Duodenal mucosa (tissue), 2 donors: ENCODE results near the gene STX2.
"Not testable (repeated sequence)": the region's sequence is repeated elsewhere in the genome, so short reads cannot be mapped to it uniquely, and the experiment has no call there.

Experiments
- H3K27ac ChIP-seq: one replicate; pipeline ENCODE4 v1.7.0; 2013; ENCODE audit warnings: low read depth, low read length
- H3K27me3 ChIP-seq, 2 donors: one replicate each; pipeline ENCODE4 v1.7.0; 2013; ENCODE audit warnings: low read length in 2 of 2, control low read depth in 1 of 2; ENCODE audit not compliant: insufficient read depth in 2 of 2, control insufficient read depth in 1 of 2
- H3K36me3 ChIP-seq, 2 donors: one replicate each; pipeline ENCODE4 v1.7.0; 2013; ENCODE audit warnings: low read length in 2 of 2, control low read depth in 1 of 2; ENCODE audit not compliant: insufficient read depth in 2 of 2, control insufficient read depth in 1 of 2
- H3K4me1 ChIP-seq, 2 donors: one replicate each; pipeline ENCODE4 v1.7.0; 2013; ENCODE audit warnings: low read length in 2 of 2, control low read depth in 1 of 2; ENCODE audit not compliant: insufficient read depth in 2 of 2, control insufficient read depth in 1 of 2
- H3K4me3 ChIP-seq, 2 donors: one replicate each; pipeline ENCODE4 v1.7.0; 2013; ENCODE audit warnings: low read length in 2 of 2, low read depth in 1 of 2
- H3K9ac ChIP-seq, 2 donors: one replicate each; pipeline ENCODE4 v1.7.0; 2013; ENCODE audit warnings: low read length in 2 of 2, low read depth in 1 of 2
- H3K9me3 ChIP-seq, 2 donors: one replicate each; pipeline ENCODE4 v1.7.0; 2013; ENCODE audit warnings: low read length in 2 of 2, control low read depth in 1 of 2; ENCODE audit not compliant: control insufficient read depth in 1 of 2

Gene STX2

GRCh38 chr12:130754234-130754901, 84.7 kb downstream of the STX2 start:
- no peak overlapping the region for H3K27ac ChIP-seq
- no peak overlapping the region for H3K9ac ChIP-seq
- peaks cover 0 to 3% of the 10 kb centered on the region in 2 donors for H3K9me3 ChIP-seq
- H3K4me1 ChIP-seq = no peaks in the 10 kb centered on the region
- no peaks in the 10 kb centered on the region for H3K27me3 ChIP-seq
- no peak overlapping the region for H3K4me3 ChIP-seq
- H3K36me3 ChIP-seq = no peaks in the 10 kb centered on the region

DNA sequence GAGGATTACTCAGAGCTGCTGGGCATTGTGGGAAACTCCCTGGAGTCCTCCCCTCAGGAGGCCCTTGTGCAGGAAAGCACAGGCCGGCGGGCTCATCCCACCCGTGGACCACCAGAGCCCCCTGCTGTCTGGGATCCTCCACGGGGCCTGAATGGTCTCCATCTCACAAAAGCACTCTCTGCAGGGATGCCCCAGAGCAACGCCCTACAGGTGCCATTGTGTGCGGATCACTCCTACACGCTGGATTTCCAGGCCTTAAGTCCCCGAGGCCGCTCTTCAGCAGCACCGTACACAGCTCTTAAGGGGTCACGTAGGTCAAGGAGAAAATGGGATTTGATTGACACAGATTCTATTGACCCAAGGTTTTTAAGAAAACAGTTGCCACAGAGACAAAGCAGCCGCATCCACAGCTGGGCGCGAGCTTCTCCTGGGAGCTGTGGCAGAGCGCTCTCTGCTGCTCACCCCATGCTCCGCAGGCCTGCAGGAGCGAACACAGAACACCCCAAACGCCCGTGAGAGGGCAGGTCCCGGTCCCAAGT, 86.3 kb downstream of the STX2 start:
- Histone ChIP-seq H3K4me3 (no peak overlapping the region), H3K9me3 (peaks cover 0 to 3% of the 10 kb centered on the region in 2 donors), H3K9ac (no peak overlapping the region), H3K27me3 (peaks cover 0 to 3% of the 10 kb centered on the region in 2 donors), H3K36me3 (no peaks in the 10 kb centered on the region), H3K4me1 (peaks cover 0 to 3% of the 10 kb centered on the region in 2 donors), H3K27ac (no peak overlapping the region)

GRCh38 chr12:130752037-130752436, 87.0 kb downstream of the STX2 start:
- not testable (repeated sequence) for H3K27me3 ChIP-seq, H3K9me3 ChIP-seq, H3K4me3 ChIP-seq, H3K36me3 ChIP-seq, H3K27ac ChIP-seq, H3K9ac ChIP-seq, H3K4me1 ChIP-seq

GRCh38 chr12:130748786-130749185, 90.3 kb downstream of the STX2 start:
- Histone ChIP-seq H3K4me1 (peaks cover 0 to 5% of the 10 kb centered on the region in 2 donors), H3K9ac (no peak overlapping the region), H3K4me3 (no peak overlapping the region), H3K9me3 (no peaks in the 10 kb centered on the region), H3K36me3 (no peaks in the 10 kb centered on the region), H3K27ac (no peak overlapping the region), H3K27me3 (peaks cover 0 to 3% of the 10 kb centered on the region in 2 donors)

DNA sequence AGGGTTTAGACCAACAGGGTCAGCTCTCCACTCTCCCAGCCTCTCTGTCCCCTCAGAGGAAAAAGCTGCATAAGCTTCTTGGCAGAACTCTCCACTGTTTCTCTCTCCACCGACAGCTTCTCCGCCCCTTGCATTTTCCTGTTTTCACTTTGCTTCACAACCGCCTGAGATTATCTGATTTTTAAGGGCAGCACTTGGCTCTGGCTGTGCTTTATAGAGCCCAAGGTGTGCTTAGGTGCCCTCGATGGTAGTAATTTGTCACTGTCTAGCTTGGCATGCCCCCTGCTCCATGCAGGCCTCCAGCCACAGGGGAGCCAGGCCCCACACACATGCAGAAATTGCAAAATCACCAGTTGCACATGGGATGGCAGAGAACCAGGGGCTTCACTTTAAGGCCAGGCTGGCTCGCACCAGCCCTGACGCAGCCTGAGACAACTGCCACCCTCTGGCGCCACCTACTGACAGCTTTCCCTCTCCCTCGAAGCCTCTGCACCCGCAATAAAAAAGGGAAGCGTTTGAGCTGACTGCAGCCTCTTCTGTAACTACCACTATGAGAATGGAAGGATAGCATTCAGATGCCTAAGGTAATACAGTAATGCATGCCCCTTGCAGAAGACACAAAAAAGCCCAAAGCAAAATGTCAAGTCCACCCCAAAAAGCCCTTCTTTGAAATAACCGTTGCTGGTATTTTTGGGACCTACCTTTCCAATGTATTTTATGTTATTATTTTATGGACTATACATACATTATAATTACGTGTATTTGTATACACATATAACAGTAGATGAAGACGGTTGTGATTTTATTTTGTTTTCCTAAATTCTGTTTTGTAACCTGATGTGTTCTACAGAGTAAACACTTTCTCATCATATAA, 90.9 kb downstream of the STX2 start:
- Histone ChIP-seq H3K4me3 (no peak overlapping the region), H3K27ac (no peak overlapping the region), H3K4me1 (peaks cover 0 to 5% of the 10 kb centered on the region in 2 donors), H3K27me3 (peaks cover 0 to 3% of the 10 kb centered on the region in 2 donors), H3K36me3 (no peaks in the 10 kb centered on the region), H3K9me3 (no peaks in the 10 kb centered on the region), H3K9ac (no peak overlapping the region)

DNA sequence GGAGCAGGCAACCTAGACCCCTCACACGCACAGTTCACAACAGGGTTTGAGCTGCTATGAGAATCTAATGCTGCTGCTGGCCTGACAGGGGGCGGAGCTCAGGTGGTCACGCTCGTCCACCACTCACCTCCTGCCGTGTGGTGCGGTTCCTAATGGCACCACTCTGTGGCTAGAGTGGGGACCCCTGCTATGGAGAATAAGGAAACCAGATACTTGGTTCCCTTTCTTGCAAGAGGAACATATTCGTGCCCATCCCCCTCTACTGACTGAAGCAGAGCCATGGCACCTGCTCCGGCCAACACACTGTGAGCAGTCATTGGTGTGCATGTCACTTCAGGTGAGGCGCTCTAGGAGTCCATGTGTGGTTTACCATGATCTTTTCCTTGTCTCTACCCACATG, 92.5 kb downstream of the STX2 start:
- H3K9me3 ChIP-seq = no peaks in the 10 kb centered on the region
- peaks cover 0 to 5% of the 10 kb centered on the region in 2 donors for H3K4me1 ChIP-seq
- no peak overlapping the region for H3K27ac ChIP-seq
- H3K9ac ChIP-seq = no peak overlapping the region
- H3K4me3 ChIP-seq = no peak overlapping the region
- no peaks in the 10 kb centered on the region for H3K36me3 ChIP-seq
- peaks cover 0 to 3% of the 10 kb centered on the region in 2 donors for H3K27me3 ChIP-seq

DNA sequence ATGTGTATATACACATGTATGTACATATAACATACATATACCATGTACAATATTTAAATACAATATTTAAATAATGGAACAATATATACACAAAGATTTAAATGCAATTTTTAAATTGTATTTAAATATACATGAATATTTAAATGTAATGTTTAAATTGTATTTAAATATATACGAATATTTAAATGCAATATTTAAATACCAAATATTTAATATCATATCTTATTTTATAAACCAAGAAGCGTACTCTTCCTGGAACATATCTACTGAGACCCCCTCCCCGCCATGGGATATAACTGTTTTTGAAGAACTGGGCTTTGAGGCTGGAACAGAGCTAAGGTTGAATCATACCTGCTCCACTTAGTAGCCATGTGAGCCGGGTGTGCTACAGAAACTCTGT, 93.1 kb downstream of the STX2 start:
- Histone ChIP-seq H3K4me3 (no peak overlapping the region), H3K4me1 (peaks cover 0 to 5% of the 10 kb centered on the region in 2 donors), H3K9me3 (no peaks in the 10 kb centered on the region), H3K27me3 (peaks cover 0 to 3% of the 10 kb centered on the region in 2 donors), H3K36me3 (no peaks in the 10 kb centered on the region), H3K27ac (no peak overlapping the region), H3K9ac (no peak overlapping the region)

DNA sequence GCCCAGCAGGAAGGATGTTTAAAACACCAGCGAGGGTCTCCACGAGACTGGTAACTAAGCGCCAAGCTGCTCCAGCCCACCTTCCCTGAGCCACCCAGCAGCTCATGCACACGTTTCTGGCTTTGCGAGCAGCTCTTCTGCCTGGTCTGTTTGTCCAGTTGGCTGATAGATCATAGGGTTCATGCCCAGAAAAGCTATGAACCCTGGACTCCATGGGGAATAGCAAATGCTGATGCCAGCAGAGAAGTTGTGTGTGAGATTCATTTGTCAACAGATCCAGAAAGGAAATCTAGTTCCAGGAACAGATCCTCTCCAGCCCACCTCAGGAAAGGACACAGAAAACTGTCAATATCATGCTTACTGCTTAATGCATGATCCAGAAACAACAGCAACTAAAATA, 94.8 kb downstream of the STX2 start:
- peaks cover 0 to 5% of the 10 kb centered on the region in 2 donors for H3K4me1 ChIP-seq
- no peaks in the 10 kb centered on the region for H3K36me3 ChIP-seq
- H3K27ac ChIP-seq = no peak overlapping the region
- H3K4me3 ChIP-seq = no peak overlapping the region
- peaks cover 0 to 6% of the 10 kb centered on the region in 2 donors for H3K27me3 ChIP-seq
- H3K9ac ChIP-seq = no peak overlapping the region
- H3K9me3 ChIP-seq = no peaks in the 10 kb centered on the region

- H3K9me3 ChIP-seq = no peaks in the 10 kb centered on the region
- H3K4me1 ChIP-seq = peaks cover 0 to 5% of the 10 kb centered on the region in 2 donors
- H3K27me3 ChIP-seq = peaks cover 0 to 6% of the 10 kb centered on the region in 2 donors
- no peak overlapping the region for H3K9ac ChIP-seq
- no peak overlapping the region for H3K27ac ChIP-seq
- no peak overlapping the region for H3K4me3 ChIP-seq
- no peaks in the 10 kb centered on the region for H3K36me3 ChIP-seq
Observed at GRCh38 chr12:130743606-130744005, 95.4 kb downstream of the STX2 start.

- Histone ChIP-seq H3K4me1 (peaks cover 0 to 5% of the 10 kb centered on the region in 2 donors), H3K27me3 (peaks cover 0 to 6% of the 10 kb centered on the region in 2 donors), H3K27ac (no peak overlapping the region)
Observed at GRCh38 chr12:130743176-130743575, 95.9 kb downstream of the STX2 start.

More at GRCh38 chr12:130743176-130743575, 95.9 kb downstream of the STX2 start:
- Histone ChIP-seq H3K4me3 (no peak overlapping the region), H3K9me3 (no peaks in the 10 kb centered on the region), H3K36me3 (no peaks in the 10 kb centered on the region), H3K9ac (no peak overlapping the region)
